BLaER1 treated with 17β-estradiol and CSF1 and Interleukin-3, amounts not matched to agents 10 nM and 100 nM (cell line): ENCODE measurements around the gene XPO4.
"Not testable (repeated sequence)": the region's sequence is repeated elsewhere in the genome, so short reads cannot be mapped to it uniquely, and the experiment has no call there.

Source experiments
- H3K27ac ChIP-seq, 11 experiments: shearing (Covaris generic); formaldehyde crosslinking; 2 replicates each; pipeline ENCODE4 v1.8.1; 2022
- H3K27me3 ChIP-seq, 11 experiments: shearing (Covaris generic); formaldehyde crosslinking; 2 replicates each; pipeline ENCODE4 v1.8.1; 2022
- H3K36me3 ChIP-seq, 11 experiments: shearing (Covaris generic); formaldehyde crosslinking; 2 replicates each; pipeline ENCODE4 v1.8.1; 2022
- H3K4me1 ChIP-seq, 10 experiments: shearing (Covaris generic); formaldehyde crosslinking; 2 replicates each; pipeline ENCODE4 v1.8.1; 2022
- H3K4me2 ChIP-seq, 11 experiments: shearing (Covaris generic); formaldehyde crosslinking; 2 replicates each; pipeline ENCODE4 v1.8.1; 2022
- H3K4me3 ChIP-seq, 10 experiments: shearing (Covaris generic); formaldehyde crosslinking; 2 replicates each; pipeline ENCODE4 v1.8.1; 2022
- H3K9ac ChIP-seq, 11 experiments: shearing (Covaris generic); formaldehyde crosslinking; 2 replicates each; pipeline ENCODE4 v1.8.1; 2022
- H3K9me3 ChIP-seq, 11 experiments: shearing (Covaris generic); formaldehyde crosslinking; replicated peaks in 1 of 11; 2 replicates each; pipeline ENCODE4 v1.8.1; 2022
- H4K20me1 ChIP-seq, 11 experiments: shearing (Covaris generic); formaldehyde crosslinking; 2 replicates each; pipeline ENCODE4 v1.8.1; 2022
- Cebpa-rat ChIP-seq, 11 experiments: shearing (Covaris generic); IDR thresholded peaks; 2 replicates each; pipeline ENCODE4 v1.8.1; 2022

The XPO4 gene

GRCh38 chr13:20870829-20871228 is 31.7 kb downstream of the XPO4 start:
- no peak overlapping the region for H3K9ac ChIP-seq
- no peak for TF ChIP-seq Cebpa-rat (IDR thresholded peaks at IDR 0.05)
- H3K9me3 ChIP-seq: no peaks in the 10 kb centered on the region

DNA sequence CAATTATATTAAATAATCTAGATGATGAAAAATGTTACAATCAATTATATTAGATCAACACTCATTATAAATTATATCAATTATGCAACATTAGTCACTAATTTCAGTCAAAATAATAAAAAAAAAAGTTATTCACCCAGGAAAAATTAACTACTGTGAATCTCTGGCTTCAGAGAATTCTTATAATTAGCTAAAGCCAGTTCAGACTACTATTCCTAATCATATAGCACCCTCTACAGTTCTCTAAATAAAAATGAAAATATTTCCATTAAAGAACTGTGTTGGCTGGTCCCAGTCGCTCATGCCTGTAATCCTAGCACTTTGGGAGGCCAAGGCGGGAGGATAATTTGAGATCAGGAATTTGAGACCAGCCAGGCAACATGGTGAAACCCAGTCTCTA is 33.0 kb downstream of the XPO4 start:
- peaks cover 38 to 100% (median 98%) of the 10 kb centered on the region in 11 experiments; a peak in 21 of 22 replicates for H4K20me1 ChIP-seq
- H3K4me2 ChIP-seq: no peak overlapping the region
- peaks cover 0 to 21% (median 0%) of the 10 kb centered on the region in 10 experiments; a peak in 5 of 20 replicates for H3K4me1 ChIP-seq
- TF ChIP-seq Cebpa-rat (IDR thresholded peaks at IDR 0.05): no peak
- peaks cover 0 to 45% (median 16%) of the 10 kb centered on the region in 11 experiments; a peak in 15 of 22 replicates for H3K36me3 ChIP-seq
- no peak overlapping the region for H3K9ac ChIP-seq
- H3K4me3 ChIP-seq: no peak overlapping the region
- H3K27me3 ChIP-seq: no peaks in the 10 kb centered on the region
- no peaks in the 10 kb centered on the region for H3K9me3 ChIP-seq
- no peak overlapping the region for H3K27ac ChIP-seq

More at GRCh38 chr13:20870829-20871228, 31.7 kb downstream of the XPO4 start:
- no peak overlapping the region for H3K27ac ChIP-seq
- H3K27me3 ChIP-seq: no peaks in the 10 kb centered on the region
- no peak overlapping the region for H3K4me2 ChIP-seq
- H4K20me1 ChIP-seq: peaks cover 40 to 100% (median 98%) of the 10 kb centered on the region in 11 experiments; a peak in 21 of 22 replicates
- H3K36me3 ChIP-seq: peaks cover 0 to 36% (median 11%) of the 10 kb centered on the region in 11 experiments; a peak in 16 of 22 replicates
- no peak overlapping the region for H3K4me3 ChIP-seq
- H3K4me1 ChIP-seq: peaks cover 0 to 17% (median 0%) of the 10 kb centered on the region in 10 experiments; a peak in 5 of 20 replicates

DNA sequence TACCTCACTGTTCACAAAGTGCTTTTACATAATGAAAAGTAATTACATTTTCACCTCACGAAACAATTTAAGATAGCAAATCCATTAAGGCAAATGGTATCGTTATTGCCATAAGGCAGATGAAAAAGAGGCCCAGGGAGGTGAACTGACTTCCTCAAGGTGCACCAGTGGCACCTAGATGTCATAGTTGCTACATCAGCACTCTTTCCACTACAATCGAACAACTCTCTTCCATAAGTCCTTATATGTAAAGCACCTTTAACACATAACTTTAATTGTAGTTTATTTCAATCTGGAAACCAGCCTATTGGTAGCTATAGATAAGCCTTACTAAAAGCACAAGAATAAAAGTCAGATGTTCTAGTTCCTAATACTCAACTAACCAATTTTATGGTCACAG is 35.1 kb downstream of the XPO4 start:
- no peak for TF ChIP-seq Cebpa-rat (IDR thresholded peaks at IDR 0.05)

GRCh38 chr13:20861666-20862065 is 40.9 kb downstream of the XPO4 start:
- not testable (repeated sequence) for H3K27me3 ChIP-seq
- H3K36me3 ChIP-seq: peaks cover 37 to 93% (median 64%) of the 10 kb centered on the region in 11 experiments

More for the DNA sequence above, 35.1 kb downstream of the XPO4 start:
- H3K4me3 ChIP-seq: no peak overlapping the region
- H3K4me1 ChIP-seq: peaks cover 0 to 14% (median 0%) of the 10 kb centered on the region in 10 experiments; a peak in 2 of 20 replicates
- H3K4me2 ChIP-seq: no peak overlapping the region
- no peak overlapping the region for H3K27ac ChIP-seq
- H3K9ac ChIP-seq: no peak overlapping the region
- H4K20me1 ChIP-seq: peaks cover 18 to 98% (median 93%) of the 10 kb centered on the region in 11 experiments; a peak in 21 of 22 replicates
- H3K27me3 ChIP-seq: no peaks in the 10 kb centered on the region
- peaks cover 7 to 54% (median 24%) of the 10 kb centered on the region in 11 experiments for H3K36me3 ChIP-seq
- no peaks in the 10 kb centered on the region for H3K9me3 ChIP-seq

GRCh38 chr13:20860844-20861243 is 41.7 kb downstream of the XPO4 start:
- H3K27me3 ChIP-seq: no peaks in the 10 kb centered on the region
- no peak overlapping the region for H3K9ac ChIP-seq
- peaks cover 37 to 93% (median 72%) of the 10 kb centered on the region in 11 experiments for H3K36me3 ChIP-seq
- H3K4me1 ChIP-seq: peaks cover 0 to 7% (median 0%) of the 10 kb centered on the region in 10 experiments; a peak in 2 of 20 replicates
- H4K20me1 ChIP-seq: peaks cover 0 to 57% (median 32%) of the 10 kb centered on the region in 11 experiments; a peak in 11 of 22 replicates
- no peaks in the 10 kb centered on the region for H3K9me3 ChIP-seq
- no peak overlapping the region for H3K4me2 ChIP-seq
- H3K27ac ChIP-seq: no peak overlapping the region
- no peak overlapping the region for H3K4me3 ChIP-seq
- TF ChIP-seq Cebpa-rat (IDR thresholded peaks at IDR 0.05): no peak

More at GRCh38 chr13:20861666-20862065, 40.9 kb downstream of the XPO4 start:
- H3K27ac ChIP-seq, H3K9ac ChIP-seq, H3K9me3 ChIP-seq, H3K4me3 ChIP-seq, H3K4me2 ChIP-seq: not testable (repeated sequence)
- Histone ChIP-seq H3K4me1 (peaks cover 0 to 14% (median 0%) of the 10 kb centered on the region in 10 experiments; a peak in 2 of 20 replicates), H4K20me1 (peaks cover 0 to 59% (median 40%) of the 10 kb centered on the region in 11 experiments; a peak in 12 of 22 replicates)

GRCh38 chr13:20856650-20857049 is 45.9 kb downstream of the XPO4 start:
- H3K4me2 ChIP-seq: no peak overlapping the region
- no peak overlapping the region for H3K9ac ChIP-seq
- H3K27ac ChIP-seq: no peak overlapping the region
- peaks cover 0 to 43% (median 6%) of the 10 kb centered on the region in 11 experiments; a peak in 8 of 22 replicates for H4K20me1 ChIP-seq
- no peaks in the 10 kb centered on the region for H3K4me1 ChIP-seq
- no peak overlapping the region for H3K4me3 ChIP-seq
- H3K9me3 ChIP-seq: no peaks in the 10 kb centered on the region
- no peak for TF ChIP-seq Cebpa-rat (IDR thresholded peaks at IDR 0.05)
- peaks cover 46 to 99% (median 81%) of the 10 kb centered on the region in 11 experiments for H3K36me3 ChIP-seq
- H3K27me3 ChIP-seq: no peaks in the 10 kb centered on the region

DNA sequence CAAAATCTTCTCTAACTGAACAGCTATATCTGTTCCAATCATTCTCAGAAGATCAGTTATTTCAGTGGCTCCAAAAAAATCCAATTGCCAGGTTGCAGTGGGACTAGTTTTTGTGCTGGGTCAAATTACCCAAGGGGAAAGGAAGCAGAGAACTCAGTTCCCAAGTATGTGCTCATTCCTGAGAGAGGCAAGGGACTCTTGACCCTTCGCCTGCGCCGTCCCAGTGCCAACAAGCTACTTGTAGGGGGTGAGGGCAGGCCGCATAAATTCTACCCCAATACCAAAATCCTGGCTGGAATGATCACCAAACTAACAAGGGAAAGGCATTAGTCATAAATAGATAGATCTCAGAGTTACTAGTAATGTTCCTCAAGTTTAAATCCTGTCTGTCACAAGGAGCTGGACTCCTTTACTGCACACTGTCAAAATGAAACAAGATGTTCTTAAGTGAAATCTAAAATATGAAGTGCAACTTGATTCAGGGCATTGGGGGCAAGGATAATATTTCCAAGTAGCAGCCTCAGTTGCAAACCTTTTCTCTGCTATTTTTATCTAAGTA is 50.6 kb downstream of the XPO4 start:
- Histone ChIP-seq H3K36me3 (peaks cover 34 to 99% (median 66%) of the 10 kb centered on the region in 11 experiments), H3K27ac (no peak overlapping the region), H3K9ac (no peak overlapping the region), H3K4me1 (peaks cover 0 to 3% (median 0%) of the 10 kb centered on the region in 10 experiments; a peak in 1 of 20 replicates), H3K27me3 (no peaks in the 10 kb centered on the region), H3K9me3 (no peaks in the 10 kb centered on the region), H3K4me3 (no peak overlapping the region), H3K4me2 (no peak overlapping the region), H4K20me1 (peaks cover 0 to 54% (median 9%) of the 10 kb centered on the region in 11 experiments; a peak in 6 of 22 replicates)
- TF ChIP-seq Cebpa-rat (IDR thresholded peaks at IDR 0.05): no peak

GRCh38 chr13:20848944-20849343 is 53.6 kb downstream of the XPO4 start:
- H4K20me1 ChIP-seq: peaks cover 0 to 48% (median 6%) of the 10 kb centered on the region in 11 experiments; a peak in 8 of 22 replicates
- H3K9me3 ChIP-seq: no peaks in the 10 kb centered on the region
- H3K27me3 ChIP-seq: no peaks in the 10 kb centered on the region
- peaks cover 0 to 3% (median 0%) of the 10 kb centered on the region in 10 experiments; a peak in 1 of 20 replicates for H3K4me1 ChIP-seq
- H3K4me3 ChIP-seq: no peak overlapping the region
- H3K9ac ChIP-seq: no peak overlapping the region
- no peak overlapping the region for H3K27ac ChIP-seq
- H3K36me3 ChIP-seq: peaks cover 20 to 84% (median 48%) of the 10 kb centered on the region in 11 experiments; a peak in 21 of 22 replicates
- H3K4me2 ChIP-seq: no peak overlapping the region
- TF ChIP-seq Cebpa-rat (IDR thresholded peaks at IDR 0.05): no peak

DNA sequence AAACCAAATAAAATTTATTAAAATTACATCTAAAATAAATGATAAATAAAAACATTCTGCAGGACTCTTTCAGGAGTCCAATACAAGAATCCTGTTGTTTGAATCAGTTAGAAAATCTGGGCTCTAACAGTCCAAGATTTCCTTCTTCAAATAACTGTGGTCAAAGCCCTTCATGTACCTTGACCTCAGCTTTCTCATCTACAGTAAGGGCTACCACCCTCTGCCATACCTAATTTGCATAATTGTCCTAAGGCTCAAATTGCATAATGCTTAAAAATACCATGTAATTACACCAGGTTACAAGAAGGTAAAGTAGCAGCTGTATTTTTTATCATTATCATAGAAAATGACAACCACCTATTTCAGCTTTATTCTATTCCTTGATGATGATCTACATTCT is 54.3 kb downstream of the XPO4 start:
- Histone ChIP-seq H3K4me1 (peaks cover 0 to 3% (median 0%) of the 10 kb centered on the region in 10 experiments; a peak in 1 of 20 replicates), H3K36me3 (peaks cover 20 to 84% (median 46%) of the 10 kb centered on the region in 11 experiments; a peak in 21 of 22 replicates), H3K9ac (no peak overlapping the region), H3K27me3 (no peaks in the 10 kb centered on the region), H3K27ac (no peak overlapping the region), H4K20me1 (peaks cover 0 to 47% (median 6%) of the 10 kb centered on the region in 11 experiments; a peak in 8 of 22 replicates), H3K4me3 (no peak overlapping the region), H3K9me3 (no peaks in the 10 kb centered on the region), H3K4me2 (no peak overlapping the region)
- TF ChIP-seq Cebpa-rat (IDR thresholded peaks at IDR 0.05): no peak
